Astrocyte of the hippocampus (primary cell): ENCODE measurements around the gene IGFL2.
"Not testable (repeated sequence)": the region's sequence is repeated elsewhere in the genome, so short reads cannot be mapped to it uniquely, and the experiment has no call there.

ENCODE experiments used
- DNase-seq: peaks from one replicate; pipeline ENCODE4 v3.0.0; 2011; ENCODE audit warnings: low read depth, low spot score

Gene IGFL2

DNA sequence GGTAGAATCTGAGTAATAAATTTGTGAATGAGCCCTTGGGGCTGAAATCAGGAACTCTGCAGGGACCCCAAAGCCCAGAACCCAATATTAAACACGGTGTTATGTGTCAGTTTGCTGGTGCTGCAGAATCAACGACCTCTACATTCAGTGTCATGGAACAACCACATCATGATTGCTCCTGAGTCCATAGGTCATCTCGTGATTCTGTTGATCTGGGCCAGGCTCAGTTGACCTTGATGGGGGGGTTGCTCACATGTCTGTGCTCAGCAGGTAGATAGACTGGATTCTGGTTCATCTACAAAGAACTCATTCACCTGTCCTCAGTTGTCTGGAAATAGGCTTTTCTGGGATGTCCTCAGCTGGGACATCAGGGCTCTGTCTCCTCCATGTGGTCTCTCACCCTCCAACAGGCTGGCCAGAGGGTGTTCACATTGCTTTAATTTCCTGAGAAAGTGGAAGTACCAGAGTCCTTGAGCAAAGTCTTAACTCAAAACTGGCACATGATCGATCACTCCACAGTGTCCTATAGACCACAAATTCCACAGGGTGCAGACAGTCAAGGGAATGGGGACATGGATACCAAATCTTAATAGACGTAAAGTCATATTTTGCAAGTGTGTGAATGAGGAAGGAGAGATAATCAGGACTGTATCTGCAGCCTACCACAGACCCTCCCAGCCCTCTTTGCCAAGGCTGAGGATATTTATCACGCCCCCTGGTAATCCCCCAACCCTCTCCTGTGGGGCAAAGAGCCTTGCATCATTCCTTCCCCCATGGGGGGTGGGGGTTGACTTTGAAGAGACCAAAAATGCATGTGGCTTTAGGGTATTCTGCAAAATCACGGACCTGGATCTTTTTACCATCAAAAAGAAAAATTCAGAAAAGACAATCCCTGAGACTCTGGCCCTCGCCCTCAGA, 42.2 kb downstream of the IGFL2 start:
- no peak for DNase-seq

DNA sequence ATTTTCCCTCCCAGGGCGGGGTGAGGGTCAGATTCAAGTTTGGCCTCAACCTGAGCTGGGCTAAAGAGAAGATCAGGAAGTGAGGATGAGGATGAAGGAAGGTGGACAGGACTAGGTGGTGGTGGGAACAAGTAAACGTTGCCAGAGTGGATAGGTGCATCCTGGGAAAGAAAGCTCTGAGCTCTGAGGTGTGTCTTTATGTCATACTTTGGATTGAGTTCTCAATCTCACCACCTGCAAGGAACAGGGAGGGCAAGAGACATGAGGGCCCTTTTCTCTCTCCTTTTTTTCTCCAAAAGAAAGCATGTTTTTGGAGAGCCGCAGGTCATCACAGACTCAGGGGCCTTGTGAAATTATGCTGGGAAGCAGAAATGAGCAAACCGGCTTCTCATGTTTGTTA, 43.3 kb downstream of the IGFL2 start:
- no peak for DNase-seq

DNA sequence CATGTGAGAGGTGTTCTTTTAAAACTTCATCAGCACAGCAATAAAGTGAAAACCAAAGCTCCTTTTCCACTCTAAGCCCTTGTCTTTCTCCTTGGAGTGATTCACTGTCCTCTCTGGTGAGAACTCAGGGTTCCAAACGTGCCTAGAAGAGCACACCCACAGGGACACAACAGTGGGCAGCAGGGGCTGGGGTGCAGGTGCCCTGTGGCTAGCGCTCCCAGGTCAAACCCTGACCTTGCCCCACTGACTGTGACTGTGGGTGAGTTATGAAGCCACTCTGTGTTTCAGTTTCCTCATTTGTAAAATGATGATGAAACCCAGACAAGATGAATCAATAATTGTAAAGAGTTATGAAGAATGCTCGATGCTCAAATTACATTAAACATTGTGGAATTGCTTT, 43.9 kb downstream of the IGFL2 start:
- no peak for DNase-seq

DNA sequence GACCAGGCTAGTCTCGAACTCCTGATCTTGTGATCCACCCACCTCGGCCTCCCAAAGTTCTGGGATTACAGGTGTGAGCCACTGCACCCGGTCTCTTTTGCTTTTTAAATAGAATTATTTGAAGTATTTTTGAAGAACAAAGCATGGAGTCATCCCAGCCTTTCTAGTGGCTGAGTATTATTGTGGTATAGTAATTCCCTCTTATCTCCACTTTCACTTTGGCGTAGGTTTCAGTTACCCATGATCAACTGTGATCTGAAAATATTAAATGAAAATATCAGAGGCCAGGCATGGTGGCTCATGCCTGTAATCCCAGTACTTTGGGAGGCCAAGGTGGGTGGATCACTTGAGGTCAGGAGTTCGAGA, 44.6 kb downstream of the IGFL2 start:
- not testable (repeated sequence) for DNase-seq

DNA sequence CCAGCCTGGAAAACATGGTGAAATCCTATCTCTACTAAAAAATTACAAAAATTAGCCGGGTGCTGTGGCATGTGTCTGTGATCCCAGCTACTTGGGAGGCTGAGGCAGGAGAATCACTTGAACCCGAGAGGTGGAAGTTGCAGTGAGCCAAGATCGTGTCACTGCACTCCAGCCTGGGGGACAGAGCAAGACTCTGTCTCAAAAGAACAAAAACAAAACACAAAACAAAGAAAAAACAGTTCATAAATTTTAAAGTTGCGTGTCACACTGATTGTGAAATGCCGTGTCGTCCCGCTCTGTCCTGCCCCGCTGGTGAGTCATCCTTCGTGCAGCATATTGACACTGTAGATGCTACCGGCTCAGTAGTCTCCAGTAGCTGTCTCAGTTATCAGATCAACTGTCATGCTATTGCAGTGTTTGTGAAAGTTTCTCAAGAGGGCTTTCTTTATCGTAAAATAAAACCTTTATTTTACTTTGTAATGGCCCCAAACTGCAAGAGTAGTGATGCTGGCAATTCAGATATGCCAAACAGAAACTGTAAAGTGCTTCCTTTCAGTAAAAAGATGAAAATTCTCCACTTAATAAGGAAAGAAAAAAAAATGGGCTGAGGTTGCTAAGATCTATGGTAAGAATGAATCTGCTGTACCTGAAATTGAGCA, 45.1 kb downstream of the IGFL2 start:
- DNase-seq: peak; percentile 61

DNA sequence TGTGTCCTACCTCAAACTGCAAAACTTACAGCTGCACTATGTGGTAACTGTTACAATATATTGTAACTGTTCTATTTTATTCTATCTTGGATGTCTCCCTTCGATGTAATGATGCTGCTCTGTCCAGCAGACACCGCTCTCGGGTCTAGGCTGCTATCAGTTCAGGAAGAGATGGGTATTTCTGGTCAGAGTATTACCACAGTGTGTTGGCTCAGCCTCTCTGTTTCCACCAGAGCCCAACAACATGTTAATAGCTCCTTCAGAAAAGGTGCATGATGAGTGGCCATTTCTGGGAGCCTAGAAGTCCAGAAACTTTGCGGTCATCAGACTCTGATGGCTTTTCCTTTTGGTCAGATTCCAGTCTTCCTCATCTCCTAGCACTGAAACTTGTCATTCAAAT, 45.6 kb downstream of the IGFL2 start:
- DNase-seq: no peak

DNA sequence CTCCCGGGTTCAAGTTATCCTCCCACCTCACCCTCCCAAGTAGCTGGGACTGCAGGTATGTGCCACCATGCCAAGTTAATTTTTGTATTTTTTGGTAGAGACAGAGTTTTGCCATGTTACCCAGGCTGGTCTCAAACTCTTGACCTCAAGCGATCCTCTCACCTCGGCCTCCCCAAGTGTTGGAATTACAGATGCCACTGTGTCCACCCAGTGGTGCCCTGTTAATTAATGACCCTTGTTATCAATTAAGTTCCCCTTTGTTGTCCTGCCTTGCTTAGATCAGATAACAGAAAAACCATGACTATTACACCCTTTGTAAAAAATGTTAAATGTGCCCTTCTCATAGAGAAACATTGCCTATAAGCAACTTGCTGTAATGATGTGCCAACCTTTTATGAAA, 47.1 kb downstream of the IGFL2 start:
- no peak for DNase-seq

DNA sequence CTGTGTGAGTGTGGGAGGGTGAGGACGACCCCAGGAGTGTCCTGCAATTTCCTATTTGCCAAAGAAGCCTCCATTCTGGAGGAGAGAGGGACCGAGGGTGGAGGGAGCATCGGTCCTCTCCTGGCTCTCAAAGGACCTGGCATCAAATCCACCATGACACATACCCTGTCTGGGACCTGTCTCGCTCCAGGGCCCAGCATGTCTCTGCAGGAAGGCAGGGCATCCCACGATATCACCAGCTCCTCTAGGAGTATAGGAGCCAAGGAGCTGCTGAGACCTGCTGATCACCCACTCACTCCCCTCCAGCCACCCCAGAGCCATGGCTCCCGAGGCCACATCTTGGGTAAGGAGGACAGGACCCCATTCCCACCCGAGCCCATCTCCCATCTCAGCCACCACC, 47.9 kb downstream of the IGFL2 start:
- DNase-seq: not testable (repeated sequence)

DNA sequence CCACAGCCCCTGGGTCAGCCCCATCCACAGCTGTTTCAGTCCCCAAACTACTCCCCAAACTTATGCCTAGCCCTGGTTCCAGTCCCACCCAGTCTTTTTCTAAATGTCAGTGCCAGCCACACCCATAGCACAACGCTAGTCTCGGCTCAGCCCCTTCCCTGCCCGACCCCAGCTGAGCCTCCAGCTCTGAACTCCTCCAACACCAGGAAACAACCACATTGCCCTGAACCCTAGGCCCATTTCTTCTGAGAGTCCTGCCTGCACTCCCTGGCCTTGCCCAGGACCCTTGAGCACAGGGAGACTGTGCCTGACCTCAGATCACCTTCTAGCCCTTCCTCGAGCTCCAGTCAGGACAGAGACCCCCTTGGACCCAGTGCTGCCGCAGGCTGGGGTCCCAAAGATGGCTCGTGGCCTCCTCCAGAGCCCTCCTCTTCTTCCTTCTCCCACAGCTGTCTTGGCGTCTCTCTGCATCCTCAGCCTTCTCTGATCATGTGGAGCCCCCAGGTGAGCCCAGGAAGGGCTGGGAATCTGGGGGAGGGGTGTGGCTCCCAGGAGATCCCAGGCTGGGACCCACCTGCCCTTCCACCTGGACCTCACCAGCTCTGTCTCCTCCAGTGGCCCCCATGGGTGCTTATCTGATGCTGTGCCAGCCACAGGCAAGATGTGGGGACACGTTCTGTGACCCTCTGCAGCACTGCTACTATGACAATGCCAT, 48.5 kb downstream of the IGFL2 start:
- no peak for DNase-seq

DNA sequence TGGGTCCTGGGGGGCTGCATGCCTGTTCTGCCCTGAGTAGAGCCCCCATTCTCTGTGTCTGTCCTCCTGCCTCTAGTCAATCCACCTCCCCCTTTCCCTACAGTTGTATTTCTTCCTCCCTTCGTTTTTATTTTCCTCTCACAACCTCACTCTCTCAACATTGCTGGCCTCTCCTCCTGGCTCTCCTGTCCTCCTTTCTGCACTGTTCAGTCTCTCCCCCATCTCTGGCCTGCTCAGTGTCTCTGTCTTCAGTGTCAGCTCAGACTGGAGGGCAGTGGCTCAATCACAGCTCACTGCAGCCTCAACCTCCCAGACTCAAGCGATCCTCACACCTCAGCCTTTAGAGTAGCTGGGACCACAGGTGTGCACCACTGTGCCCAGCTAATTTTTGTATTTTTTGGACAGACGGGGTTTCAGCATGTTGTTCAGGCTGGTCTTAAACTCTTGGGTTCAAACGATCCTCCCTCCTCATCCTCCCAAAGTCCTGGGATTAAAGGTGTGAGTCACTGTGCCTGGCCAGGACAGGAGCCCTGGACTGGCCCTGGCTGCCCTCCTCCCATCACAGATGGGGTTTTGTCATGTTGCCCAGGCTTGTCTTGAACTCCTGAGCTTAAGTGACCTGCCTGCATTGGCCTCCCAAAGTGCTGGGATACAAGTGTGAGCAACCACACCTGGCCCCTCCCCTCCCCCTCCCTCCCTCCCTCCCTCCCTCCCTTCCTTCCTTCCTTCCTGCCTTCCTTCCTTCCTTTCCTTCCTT, 49.5 kb downstream of the IGFL2 start:
- no peak for DNase-seq

DNA sequence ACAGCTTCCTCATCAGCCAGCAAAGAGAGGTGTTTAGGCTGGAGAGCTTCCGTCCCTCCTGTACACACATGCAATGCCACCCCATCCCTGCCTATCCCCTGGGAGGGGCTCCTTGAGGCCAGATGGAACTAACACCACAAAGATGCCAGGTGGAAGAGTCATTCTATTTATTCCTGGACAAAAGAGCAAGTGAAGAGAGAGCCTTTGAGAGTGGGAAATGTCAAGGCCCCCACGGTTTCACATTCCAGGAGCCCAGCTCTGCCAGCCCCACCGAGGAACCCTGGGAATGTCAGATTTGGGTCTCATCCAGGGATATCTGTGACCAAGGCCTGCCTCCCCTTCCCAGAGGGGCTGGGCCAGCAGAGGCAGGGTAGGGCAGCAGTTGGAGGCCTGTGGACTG, 50.7 kb downstream of the IGFL2 start:
- DNase-seq: peak; percentile 87

DNA sequence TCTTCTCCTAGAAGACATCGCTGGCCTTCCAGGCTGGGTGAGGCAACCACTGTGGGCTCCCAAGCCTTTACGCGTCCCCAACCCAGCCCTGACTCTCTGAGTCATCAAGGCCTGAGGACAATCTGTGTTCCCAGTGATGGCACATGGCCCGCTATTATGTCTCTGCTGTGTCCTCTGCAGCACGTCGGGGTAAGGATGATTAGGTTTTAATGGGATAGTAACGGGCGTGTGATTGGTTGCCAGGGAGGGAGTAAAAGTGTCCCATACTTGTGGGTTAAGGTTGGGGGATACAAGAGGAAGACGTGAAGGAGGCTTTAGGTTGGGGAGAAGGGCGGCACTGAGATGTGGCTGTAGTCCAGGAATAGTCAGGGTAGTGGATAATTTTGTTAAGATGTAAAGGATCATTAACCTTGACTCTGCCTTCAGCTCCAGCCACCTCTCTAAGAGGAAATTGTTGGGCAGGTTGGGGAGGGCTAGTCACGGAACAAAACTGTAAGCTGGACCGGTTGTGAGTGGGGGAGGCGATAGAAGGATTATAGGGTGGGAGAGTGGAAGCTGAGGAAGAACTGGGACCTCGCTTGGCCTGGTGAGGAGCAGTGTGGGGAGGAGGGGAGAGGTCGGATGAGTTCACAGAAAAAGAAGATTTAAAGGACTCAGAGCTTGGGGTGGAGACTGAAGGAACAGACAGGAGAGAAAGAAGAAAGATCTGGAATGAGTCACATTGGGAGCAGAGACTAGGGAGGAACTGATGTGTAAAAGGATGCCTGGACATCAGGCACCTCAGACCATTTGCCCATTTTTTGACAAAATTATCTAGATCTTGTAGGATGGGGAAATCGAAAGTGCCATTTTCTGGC, 53.6 kb downstream of the IGFL2 start:
- DNase-seq: no peak

DNA sequence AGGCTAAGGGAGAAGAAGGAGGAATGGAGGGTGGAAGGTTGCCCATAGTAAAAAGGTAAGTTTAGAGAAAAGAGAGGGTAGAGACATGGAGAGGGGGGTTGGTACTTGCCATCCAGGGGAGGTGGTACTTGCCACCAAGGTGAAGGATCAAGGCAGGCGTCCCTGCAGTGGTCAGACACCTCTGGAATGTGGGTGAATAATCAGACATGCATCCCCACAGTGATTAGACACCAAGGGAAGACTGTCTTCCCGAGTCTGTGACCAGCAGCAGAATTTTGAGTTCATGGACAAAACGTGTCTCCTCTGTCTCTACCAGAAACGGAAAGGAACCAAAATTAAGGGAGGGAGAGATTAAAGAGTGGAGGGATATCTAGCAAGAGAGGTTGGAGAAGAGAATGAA, 54.4 kb downstream of the IGFL2 start:
- no peak for DNase-seq

DNA sequence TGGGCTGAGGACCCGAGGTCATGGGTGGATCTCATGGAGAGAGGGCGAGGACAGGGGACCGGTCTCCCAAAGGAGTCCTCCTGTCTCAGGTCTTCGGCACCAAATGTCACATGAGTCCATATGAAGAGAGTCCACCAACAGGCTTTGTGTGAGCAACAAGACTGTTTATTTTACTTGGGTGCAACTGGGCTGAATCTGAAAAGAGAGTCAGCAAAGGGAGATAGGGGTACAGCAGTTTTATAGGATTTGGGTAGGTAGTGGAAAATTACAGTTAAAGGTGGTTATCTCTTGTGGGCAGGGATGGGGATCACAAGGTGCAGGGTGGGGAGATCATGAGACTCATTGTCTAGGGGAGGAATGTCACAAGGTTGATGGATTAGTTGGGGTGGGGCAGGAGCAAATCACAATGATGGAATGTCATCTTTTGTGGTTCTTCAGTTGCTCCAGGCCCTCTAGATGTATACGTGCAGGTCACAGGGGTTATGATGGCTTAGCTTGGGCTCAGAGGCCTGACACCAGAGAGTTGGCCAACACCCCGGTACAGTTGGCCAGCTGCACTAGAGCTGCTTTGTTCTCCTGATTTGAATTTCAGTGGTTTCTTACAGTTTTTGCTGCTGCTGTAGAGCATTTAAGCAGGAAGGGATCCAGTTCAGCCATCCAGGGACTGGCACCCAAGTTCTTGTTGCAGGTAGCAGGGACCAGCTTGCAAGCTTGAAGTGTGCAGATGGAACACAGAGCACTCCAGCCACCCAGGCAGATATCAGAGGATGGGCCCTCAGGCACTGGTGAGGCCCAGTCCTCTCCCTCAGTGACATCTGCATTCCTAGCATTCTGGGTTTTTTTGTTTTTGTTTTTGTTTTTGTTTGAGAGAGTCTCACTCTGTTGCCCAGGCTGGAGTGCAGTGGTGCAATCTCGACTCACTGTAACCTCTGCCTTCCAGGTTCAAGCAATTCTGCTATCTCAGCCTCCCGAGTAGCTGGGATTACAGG, 55.1 kb downstream of the IGFL2 start:
- DNase-seq: no peak

DNA sequence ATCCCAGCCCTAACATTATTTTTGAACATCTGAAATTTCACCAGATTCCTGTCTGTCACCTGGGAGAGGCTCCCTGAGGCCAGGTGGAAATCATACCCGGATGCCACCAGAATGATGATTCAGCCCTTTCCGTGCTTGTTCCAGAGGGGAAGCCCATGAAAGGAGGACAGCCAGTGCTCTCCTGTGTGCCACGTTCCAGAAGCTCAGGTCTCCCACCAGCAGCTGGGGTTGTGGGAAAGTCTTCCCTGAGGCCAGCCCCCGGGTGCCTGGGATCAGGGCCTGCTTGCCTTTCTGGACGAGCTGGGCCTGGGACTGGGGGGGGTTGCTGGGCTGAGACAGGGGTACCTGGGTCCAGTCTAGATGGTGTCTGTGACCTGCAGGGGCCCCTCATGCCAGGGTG, 56.0 kb downstream of the IGFL2 start:
- no peak for DNase-seq

DNA sequence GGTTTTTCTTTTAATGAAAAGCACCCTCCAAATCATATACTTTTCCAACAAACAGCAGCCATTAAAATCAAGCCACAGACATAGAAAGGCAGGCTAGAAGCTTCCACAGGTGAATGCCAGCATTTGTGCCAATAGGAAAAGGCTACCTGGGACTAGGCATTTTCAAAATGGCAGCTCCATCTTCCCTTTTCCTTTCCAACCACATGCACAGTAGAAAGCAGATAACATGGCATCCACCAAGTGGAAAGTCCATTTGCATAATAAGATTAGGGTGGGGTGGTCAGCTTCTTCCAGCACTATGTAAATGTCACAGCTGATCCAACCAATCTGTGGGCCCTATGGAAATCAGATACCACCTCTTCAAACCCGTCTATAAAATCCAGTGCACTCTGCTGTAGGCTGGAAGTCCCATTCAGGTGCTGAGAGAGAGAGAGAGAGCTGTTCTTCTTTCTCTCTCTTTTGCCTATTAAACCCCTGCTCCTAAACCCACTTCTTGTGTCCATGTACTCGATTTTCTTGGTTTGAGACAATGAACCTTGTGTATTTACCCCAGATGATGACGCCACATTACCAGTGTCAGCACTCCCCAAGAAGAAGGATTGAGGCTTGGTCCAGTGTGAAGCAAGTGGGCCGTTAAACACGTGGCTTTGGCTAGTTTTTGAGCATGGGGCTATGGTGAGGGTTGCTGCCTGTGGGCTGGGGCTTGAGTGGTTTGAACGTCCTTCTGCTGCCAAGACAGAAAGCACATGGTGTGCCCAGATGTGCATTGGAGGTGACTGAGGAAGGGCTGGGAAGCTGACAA, 57.3 kb downstream of the IGFL2 start:
- no peak for DNase-seq

DNA sequence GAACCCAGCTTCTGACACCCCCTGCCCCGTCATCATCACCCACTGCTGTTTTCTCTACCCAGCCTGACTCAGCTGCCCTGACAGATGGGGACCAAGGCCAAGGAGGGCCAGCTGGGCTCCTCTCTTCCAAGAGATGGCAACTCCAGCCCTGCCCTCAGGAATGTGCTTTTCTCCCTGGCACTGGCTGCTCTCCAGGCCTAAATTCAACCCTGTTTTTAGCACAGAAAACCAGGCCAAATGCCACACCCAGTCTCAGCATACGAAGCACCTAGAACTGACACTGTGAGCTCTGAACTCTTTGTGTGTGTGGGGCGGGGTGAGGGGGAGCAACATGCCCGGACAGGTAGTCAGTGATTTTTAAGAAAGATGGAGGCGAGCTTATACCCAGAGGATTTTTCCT, 58.1 kb downstream of the IGFL2 start:
- no peak for DNase-seq

DNA sequence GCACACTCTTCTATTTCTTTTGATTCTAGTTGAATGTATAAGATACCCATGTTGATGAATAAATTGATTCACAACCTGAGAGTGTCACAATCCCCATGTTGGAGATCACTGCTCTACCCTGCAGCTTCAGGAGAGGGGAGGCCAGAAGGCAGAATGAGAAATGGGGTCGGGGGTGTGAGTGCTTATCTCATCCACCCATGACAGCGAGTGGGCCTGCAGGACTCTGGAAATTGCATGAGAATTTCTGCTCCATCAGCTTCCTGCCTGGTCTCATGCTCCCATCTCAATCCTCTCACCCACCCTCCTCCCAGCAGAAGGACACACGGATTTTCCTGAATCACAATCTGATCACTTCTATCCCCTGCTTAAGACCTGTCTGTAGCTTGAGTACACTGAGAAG, 58.6 kb downstream of the IGFL2 start:
- no peak for DNase-seq

DNA sequence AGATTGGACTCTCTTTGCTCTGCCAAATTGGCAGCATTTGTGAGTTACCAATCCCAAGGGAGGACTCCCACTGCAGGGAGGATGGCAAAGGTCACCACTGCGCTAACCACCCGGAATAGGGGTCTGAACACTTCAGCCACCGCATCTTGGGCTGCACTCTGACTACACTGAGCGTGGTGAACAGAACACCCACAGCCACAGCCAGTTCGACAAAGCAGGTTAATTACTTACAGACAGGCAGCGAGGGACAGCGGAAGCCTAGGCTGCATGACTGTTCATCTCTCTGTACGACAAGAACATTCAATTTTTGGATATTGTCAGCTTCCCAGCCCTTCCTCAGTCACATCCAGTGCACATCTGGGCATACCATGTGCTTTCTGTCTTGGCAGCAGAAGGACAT, 59.8 kb downstream of the IGFL2 start:
- DNase-seq: not testable (repeated sequence)
